K562 (cell line): ENCODE results near the gene MEIKIN. TPM values are rescaled to one million over a fixed set of nuclear protein-coding genes. Genes with fewer than 3 reads are reported as not detected.

ENCODE experiments used
- ATAC-seq: fragments of 200-7000 bp; cut with Tn5 transposase; 3 replicates; pipeline ENCODE4 v1.9.1; 2020; ENCODE audit warnings: moderate library complexity
- BruUV-seq: library from RNA; stranded (reverse); fragments of 400-500 nt; replicated peaks from 2 replicates; lab custom pipeline; 2021; lab: Mats Ljungman, UMichigan
- CTCF ChIA-PET: fragments of 300-600 bp; formaldehyde crosslinking; extraction: SDS; loops from one replicate; lab custom pipeline; 2021; ENCODE audit warnings: low intra/inter-chr PET ratio; lab: Yijun Ruan, JAX
- POLR2A ChIA-PET: fragments of 300-600, 350-650 bp; sonication (Branson Sonifier 250); formaldehyde crosslinking; extraction: SDS; loops from one replicate; lab custom pipeline; 2021; ENCODE audit warnings: antibody characterized with exemption, inconsistent platforms; lab: Yijun Ruan, JAX
- DNase-seq, 4 experiments: peaks; one replicate each; pipeline versions ENCODE4 v3.0.0 to v3.0.0-alpha.2; 2011 to 2018; ENCODE audit warnings: low spot score in 3 of 4, mixed read lengths in 3 of 4; ENCODE audit errors: extremely low read depth in 1 of 4
- FAIRE-seq: peaks from 2 replicates; lab custom pipeline; 2011; peaks lifted over from hg19 to GRCh38; lab: Jason Lieb, UNC
- H2AFZ ChIP-seq: 2 replicates; pipeline ENCODE4 v1.6.0; 2011; ENCODE audit warnings: low read depth, low read length, control low read depth, inconsistent platforms
- H3K27ac ChIP-seq: fragments of 200-600 bp; 3 replicates; pipeline ENCODE4 v1.8.0; 2011; ENCODE audit warnings: low read depth, mild to moderate bottlenecking, control low read depth, inconsistent platforms, low read length, moderate library complexity, mixed read lengths; ENCODE audit errors: extremely low read depth
- H3K27me3 ChIP-seq, 2 experiments: fragments of 300-600 bp in 1 of 2; 2 replicates in 1 of 2; 3 replicates in 1 of 2; pipeline versions ENCODE4 v1.6.0 to v1.8.0; 2011; ENCODE audit warnings: inconsistent platforms in 2 of 2, low read length in 2 of 2, mild to moderate bottlenecking in 1 of 2, mixed read lengths in 1 of 2, moderate library complexity in 1 of 2; ENCODE audit not compliant: control insufficient read depth in 2 of 2, insufficient read depth in 2 of 2
- H3K36me3 ChIP-seq: fragments of 300-600 bp; 3 replicates; pipeline ENCODE4 v1.8.0; 2011; ENCODE audit warnings: mild to moderate bottlenecking, low read length, inconsistent platforms; ENCODE audit not compliant: control insufficient read depth, insufficient read depth
- H3K4me1 ChIP-seq, 2 experiments: fragments of 200-600 bp in 1 of 2; replicated peaks in 1 of 2; 2 replicates in 1 of 2; 3 replicates in 1 of 2; pipeline versions ENCODE4 v1.5.1 to v1.8.0; 2011; ENCODE audit warnings: inconsistent platforms in 2 of 2, low read length in 2 of 2, mild to moderate bottlenecking in 1 of 2, mixed read lengths in 1 of 2, moderate library complexity in 1 of 2; ENCODE audit not compliant: control insufficient read depth in 2 of 2, insufficient read depth in 2 of 2
- H3K4me2 ChIP-seq: 2 replicates; pipeline ENCODE4 v1.6.1; 2011; ENCODE audit warnings: low read length, control low read depth, inconsistent platforms, mixed read lengths; ENCODE audit not compliant: insufficient read depth
- H3K4me3 ChIP-seq: fragments of 200-600 bp; sonication (generic), shearing (Covaris generic); 2 replicates; pipeline ENCODE4 v1.5.1; 2016; ENCODE audit warnings: control low read depth, inconsistent platforms
- H3K79me2 ChIP-seq: fragments of 200-600 bp; 3 replicates; pipeline ENCODE4 v1.8.0; 2011; ENCODE audit warnings: low read length, inconsistent platforms; ENCODE audit not compliant: control insufficient read depth, insufficient read depth
- H3K9ac ChIP-seq, 2 experiments: 2 replicates each; pipeline versions ENCODE4 v1.6.0 to v1.6.1; 2011; ENCODE audit warnings: low read depth in 2 of 2, low read length in 2 of 2, control low read depth in 1 of 2, inconsistent platforms in 1 of 2, mild to moderate bottlenecking in 1 of 2, mixed read lengths in 1 of 2; ENCODE audit not compliant: insufficient read depth in 1 of 2
- H3K9me1 ChIP-seq: one replicate; pipeline ENCODE4 v1.6.0; 2011; ENCODE audit warnings: inconsistent platforms, mild to moderate bottlenecking, low read length, moderate library complexity; ENCODE audit not compliant: control insufficient read depth, insufficient read depth
- H3K9me3 ChIP-seq: replicated peaks from 2 replicates; pipeline ENCODE4 v1.5.1; 2011; ENCODE audit warnings: low read depth, low read length, inconsistent platforms; ENCODE audit not compliant: control insufficient read depth, insufficient read depth
- H4K20me1 ChIP-seq: replicated peaks from 2 replicates; pipeline ENCODE4 v1.6.1; 2011; ENCODE audit warnings: low read length, inconsistent platforms, mixed read lengths; ENCODE audit not compliant: control insufficient read depth, insufficient read depth
- ARNT ChIP-seq, 2 experiments: fragments of 450-650 bp; IDR thresholded peaks; 2 replicates each; pipeline ENCODE4 v1.6.1; 2016; ENCODE audit warnings: mild to moderate bottlenecking in 1 of 2
- ATF7 ChIP-seq: fragments of 450-650 bp; IDR thresholded peaks from 2 replicates; pipeline ENCODE4 v1.7.1; 2014; ENCODE audit warnings: mild to moderate bottlenecking, moderate library complexity
- E2F8 ChIP-seq: fragments of 450-650 bp; IDR thresholded peaks from 2 replicates; pipeline ENCODE4 v1.7.1; 2018; ENCODE audit warnings: mild to moderate bottlenecking, low read depth; ENCODE audit not compliant: partially characterized antibody
- NR2C1 ChIP-seq, 2 experiments: fragments of 450-650 bp; IDR thresholded peaks; 2 replicates each; pipeline ENCODE4 v1.6.1; 2017; ENCODE audit warnings: mild to moderate bottlenecking in 2 of 2, antibody characterized with exemption in 1 of 2, inconsistent platforms in 1 of 2, missing compliant biosample characterization in 1 of 2, missing genetic modification characterization in 1 of 2
- PCBP2 ChIP-seq: fragments of 200-400 bp; formaldehyde crosslinking; IDR thresholded peaks from 2 replicates; pipeline ENCODE4 v1.6.1; 2018; ENCODE audit warnings: low read length, low read depth, mild to moderate bottlenecking, moderate library complexity; ENCODE audit not compliant: poor library complexity, severe bottlenecking
- POLR2A ChIP-seq: fragments of 450-650 bp; conservative IDR thresholded peaks from 2 replicates; pipeline ENCODE4 v1.6.1; 2016
- RREB1 ChIP-seq: fragments of 250-450 bp; sonication (Bioruptor Pico); IDR thresholded peaks from 2 replicates; pipeline ENCODE4 v1.4.0; 2020
- TCFL5 ChIP-seq: fragments of 250-450 bp; sonication (Bioruptor Pico); conservative IDR thresholded peaks from 2 replicates; pipeline ENCODE4 v1.6.1; 2021; ENCODE audit warnings: mild to moderate bottlenecking, moderate library complexity, matching md5 sums
- ZFP30 ChIP-seq: fragments of 250-450 bp; sonication (Bioruptor Pico); IDR thresholded peaks from 2 replicates; pipeline ENCODE4 v1.8.0; 2022; ENCODE audit warnings: moderate library complexity, mild to moderate bottlenecking, inconsistent platforms, borderline replicate concordance
- ZNF445 ChIP-seq: fragments of 250-450 bp; sonication (Bioruptor Pico); IDR thresholded peaks from 2 replicates; pipeline ENCODE4 v1.4.0; 2020; ENCODE audit warnings: low read depth, mild to moderate bottlenecking, moderate library complexity
- WGBS: fragments of 100-300 bp; shearing (Covaris generic); methylation state at CpG from one replicate; pipeline ENCODE4 v1.1.6; 2016; ENCODE audit warnings: low coverage, mixed read lengths; ENCODE audit not compliant: insufficient coverage; ENCODE audit errors: missing lambda C conversion rate; 5-methylcytosine and 5-hydroxymethylcytosine counted together
- in situ Hi-C: fragments of 300-500 bp; cut with MboI; formaldehyde crosslinking; loops from 4 replicates; pipeline ENCODE4 v1.15.0; 2018; ENCODE audit warnings: inconsistent platforms, mixed read lengths
- intact Hi-C: fragments of 100-400 bp; cut with micrococcal nuclease; formaldehyde crosslinking; loops from 2 replicates; pipeline ENCODE4 v1.14.2; 2022
- polyA plus RNA-seq, 8 experiments: library from polyadenylated mRNA; depleted of rRNA in 4 of 8; stranded (reverse) in 5 of 8; unstranded in 3 of 8; fragments of >200 nt; fragmentation: Nextera tagmentation in 2 of 8; fragmentation: Illumina TruSeq in 1 of 8; extraction: Ambion mirVana in 2 of 8; extraction: Trizol in 1 of 8; gene quantifications; 2 replicates each; pipeline versions ENCODE4 v1.2.1 to v1.2.3, GENCODE V29; 2011 to 2014; ENCODE audit warnings: inconsistent platforms in 1 of 8, missing spikeins in 1 of 8
- total RNA-seq, 7 experiments: library from RNA; depleted of rRNA in 6 of 7; stranded (reverse); fragments of >200 nt in 6 of 7; fragmentation: Illumina TruSeq in 2 of 7; extraction: Trizol in 2 of 7; gene quantifications; 2 replicates each; pipeline versions ENCODE4 v1.2.1 to v1.2.3, GENCODE V29; 2011 to 2021; ENCODE audit warnings: low replicate concordance in 1 of 7

Gene MEIKIN
- total and polyA plus RNA-seq, 9 of the 15 experiments (the other 6 are each of a cell fraction or from before 2014, with no cell fraction given) = 0.18 TPM; not detected in 8

GRCh38 chr5:131789765-131790164 lies 155.7 kb downstream of the MEIKIN start:
- TF ChIP-seq ARNT (IDR thresholded peaks at IDR 0.05) (no peak), E2F8 (no peak), ATF7 (no peak), TCFL5 (CRISPR knock-in tag) (no peak), NR2C1 (IDR thresholded peaks at IDR 0.05) (no peak), NR2C1 (tag; IDR thresholded peaks at IDR 0.05) (no peak), RREB1 (CRISPR knock-in tag) (no peak), ZNF445 (CRISPR knock-in tag) (no peak), ZFP30 (CRISPR knock-in tag) (no peak), PCBP2 (no peak), POLR2A (no peak)
- Histone ChIP-seq H3K27me3 (no peaks in the 10 kb centered on the region), H3K79me2 (peaks cover 97% of the 10 kb centered on the region), H3K9ac (no peak overlapping the region), H3K9me3 (no peaks in the 10 kb centered on the region), H3K4me1 (peaks cover 14 to 38% of the 10 kb centered on the region in 2 experiments), H3K4me2 (no peak overlapping the region), H2AFZ (no peak overlapping the region), H3K9me1 (peaks cover 4% of the 10 kb centered on the region), H3K36me3 (peaks cover 29% of the 10 kb centered on the region), H4K20me1 (peaks cover 48% of the 10 kb centered on the region), H3K4me3 (no peak overlapping the region), H3K27ac (no peak overlapping the region)
- DNase-seq (no peak), FAIRE-seq (no peak), ATAC-seq (no peak)
- in situ Hi-C loops (no loop called here), intact Hi-C loops (loop anchor here (10.0 kb wide), 1 partner anchor 115 kb away; no protein-coding TSS in a partner anchor)
- 60% methylated on average over 3 of the region's 3 CpGs for whole genome bisulfite sequencing
- ChIA-PET CTCF (no interaction called here), POLR2A (interaction anchor here (1.2 kb wide), 1 partner anchor 204 kb away, joined by 3 read pairs; no protein-coding TSS in a partner anchor)
- BruUV-seq = no TSS peak
